Activated CD8-positive, alpha-beta T cell treated with anti-CD3 and anti-CD28 coated beads for 36 hours (primary cell): ENCODE data around the gene PICALM. TPM values are rescaled to one million over a fixed set of nuclear protein-coding genes. Genes with fewer than 3 reads are reported as not detected.

Experiments
- ATAC-seq: fragments of 200-7000 bp; cut with Tn5 transposase; one replicate; pipeline ENCODE4 v1.10.0; 2021; ENCODE audit warnings: mild to moderate bottlenecking, moderate library complexity
- CTCF ChIA-PET: fragments of 350-600 bp; sonication (Branson Sonifier 250); formaldehyde crosslinking; loops from one replicate; lab custom pipeline; 2021; ENCODE audit warnings: antibody characterized with exemption; lab: Charles Lee
- POLR2A ChIA-PET: fragments of 350-600 bp; sonication (Branson Sonifier 250); formaldehyde crosslinking; loops from one replicate; lab custom pipeline; 2021; ENCODE audit warnings: antibody characterized with exemption; lab: Charles Lee
- DNase-seq: peaks from one replicate; pipeline ENCODE4 v3.0.0-alpha.2; 2020
- H3K27ac Mint-ChIP-seq: one replicate; pipeline ENCODE4 v1.8.0; 2021; ENCODE audit warnings: mild to moderate bottlenecking, mixed read lengths
- H3K27me3 Mint-ChIP-seq: one replicate; pipeline ENCODE4 v1.8.0; 2021; ENCODE audit warnings: mixed read lengths
- H3K36me3 Mint-ChIP-seq: one replicate; pipeline ENCODE4 v1.8.0; 2021; ENCODE audit warnings: low read depth, mixed read lengths
- H3K4me1 Mint-ChIP-seq: one replicate; pipeline ENCODE4 v1.8.0; 2021; ENCODE audit warnings: low read depth, mixed read lengths
- H3K4me3 Mint-ChIP-seq: one replicate; pipeline ENCODE4 v1.8.0; 2021; ENCODE audit warnings: mild to moderate bottlenecking, moderate library complexity, mixed read lengths
- H3K9me3 Mint-ChIP-seq: one replicate; pipeline ENCODE4 v1.8.0; 2021; ENCODE audit warnings: mixed read lengths
- CTCF ChIP-seq: fragments of 200-600 bp; IDR thresholded peaks from one replicate; pipeline ENCODE4 v1.8.0; 2022; ENCODE audit warnings: antibody characterized with exemption, mild to moderate bottlenecking
- intact Hi-C: fragments of 100-400 bp; cut with micrococcal nuclease; formaldehyde crosslinking; loops from one replicate; pipeline ENCODE4 v1.10.0; 2022
- total RNA-seq, 2 experiments: library from RNA; stranded (reverse); gene quantifications; one replicate each; pipeline ENCODE4 v1.2.3, GENCODE V29; 2021

Gene PICALM
- total RNA-seq, 2 experiments from 2014 or later, result 57.5 to 61.2 TPM

GRCh38 chr11:86047275-86047991 lies 21.5 kb downstream of the PICALM start:
- peaks cover 2% of the 10 kb centered on the region for H3K9me3 Mint-ChIP-seq

GRCh38 chr11:86046116-86046515 lies 22.8 kb downstream of the PICALM start:
- Mint-ChIP-seq H3K27me3 (no peaks in the 10 kb centered on the region), H3K4me1 (peaks cover 87% of the 10 kb centered on the region), H3K9me3 (no peaks in the 10 kb centered on the region), H3K27ac (peak overlapping the region; percentile 92), H3K4me3 (peak overlapping the region; percentile 15), H3K36me3 (peaks cover 22% of the 10 kb centered on the region)
- ATAC-seq (no peak), DNase-seq (no peak)
- no peak for TF ChIP-seq CTCF
- intact Hi-C loops, result loop anchor here (2.0 to 5.0 kb wide), 2 partner anchors 21 to 71 kb away; no protein-coding TSS in a partner anchor
- CTCF ChIA-PET, result interaction anchor here (1.0 to 1.5 kb wide), 3 partner anchors 147 to 173 kb away, joined by 3 to 8 read pairs (median 4); no protein-coding TSS in a partner anchor
- POLR2A ChIA-PET, result interaction anchor here (0.6 to 1.3 kb wide), 6 partner anchors 22 to 243 kb away, joined by 3 to 6 read pairs (median 3); partner anchors contain the start of gene PICALM

More at GRCh38 chr11:86047275-86047991, 21.5 kb downstream of the PICALM start:
- POLR2A ChIA-PET, result interaction anchor here (0.6 to 2.2 kb wide), 4 partner anchors 21 to 197 kb away, joined by 3 to 14 read pairs (median 3); partner anchors contain the start of genes EED and PICALM
- peaks cover 31% of the 10 kb centered on the region for H3K36me3 Mint-ChIP-seq
- CTCF ChIA-PET, result interaction anchor here (1.3 kb wide), 1 partner anchor 22 kb away, joined by 3 read pairs; the partner anchor contains the start of gene PICALM
- peaks cover 86% of the 10 kb centered on the region for H3K4me1 Mint-ChIP-seq
- peak; percentile 71 for ATAC-seq
- TF ChIP-seq CTCF, result no peak
- peak overlapping the region; percentile 37 for H3K4me3 Mint-ChIP-seq
- H3K27ac Mint-ChIP-seq, result peak overlapping the region; percentile 92
- intact Hi-C loops, result loop anchor here (2.0 to 5.0 kb wide), 2 partner anchors 19 to 70 kb away; no protein-coding TSS in a partner anchor
- peak; percentile 76 for DNase-seq
- no peaks in the 10 kb centered on the region for H3K27me3 Mint-ChIP-seq

- peaks cover 77% of the 10 kb centered on the region for H3K4me1 Mint-ChIP-seq
- intact Hi-C loops, result loop anchor here (2.0 to 5.0 kb wide), 2 partner anchors 173 to 249 kb away; no protein-coding TSS in a partner anchor
- POLR2A ChIA-PET, result interaction anchor here (0.7 to 1.3 kb wide), 4 partner anchors 21 to 245 kb away, joined by 3 to 5 read pairs (median 4); no protein-coding TSS in a partner anchor
- no peaks in the 10 kb centered on the region for H3K9me3 Mint-ChIP-seq
- no peak for DNase-seq
- H3K36me3 Mint-ChIP-seq, result peaks cover 15% of the 10 kb centered on the region
- H3K27ac Mint-ChIP-seq, result peak overlapping the region; percentile 75
- ATAC-seq, result no peak
- no peaks in the 10 kb centered on the region for H3K27me3 Mint-ChIP-seq
- no peak for TF ChIP-seq CTCF
- CTCF ChIA-PET, result interaction anchor here (0.7 to 3.0 kb wide), 9 partner anchors 18 to 251 kb away, joined by 3 to 14 read pairs (median 5); no protein-coding TSS in a partner anchor
- no peak overlapping the region for H3K4me3 Mint-ChIP-seq
Measured at GRCh38 chr11:86043765-86044503, 24.9 kb downstream of the PICALM start.

GRCh38 chr11:86041975-86042378 lies 26.9 kb downstream of the PICALM start:
- Mint-ChIP-seq H3K4me1 (peaks cover 66% of the 10 kb centered on the region), H3K36me3 (peaks cover 13% of the 10 kb centered on the region), H3K4me3 (no peak overlapping the region), H3K27me3 (no peaks in the 10 kb centered on the region), H3K27ac (peak overlapping the region; percentile 49), H3K9me3 (no peaks in the 10 kb centered on the region)
- peak; percentile 68 for DNase-seq
- ChIA-PET CTCF (interaction anchor here (0.6 to 3.4 kb wide), 49 partner anchors 9 to 251 kb away, joined by 3 to 63 read pairs (median 3); partner anchors contain the start of gene PICALM), POLR2A (interaction anchor here (0.6 to 2.1 kb wide), 7 partner anchors 26 to 245 kb away, joined by 3 to 10 read pairs (median 4); no protein-coding TSS in a partner anchor)
- peak; percentile 80 for TF ChIP-seq CTCF
- peak; percentile 82 for ATAC-seq
- intact Hi-C loops, result loop anchor here (1.0 to 5.0 kb wide), 3 partner anchors 151 to 251 kb away; no protein-coding TSS in a partner anchor
